Endometrium (tissue), 2 donors: ENCODE measurements around the gene VGLL2.
"Not testable (repeated sequence)": the region's sequence is repeated elsewhere in the genome, so short reads cannot be mapped to it uniquely, and the experiment has no call there.

Experiments used
- FAIRE-seq: peaks from 2 replicates; lab custom pipeline; 2012; peaks lifted over from hg19 to GRCh38; lab: Jason Lieb, UNC
- donor health status: control.
- donor health status: control.

VGLL2 gene

DNA sequence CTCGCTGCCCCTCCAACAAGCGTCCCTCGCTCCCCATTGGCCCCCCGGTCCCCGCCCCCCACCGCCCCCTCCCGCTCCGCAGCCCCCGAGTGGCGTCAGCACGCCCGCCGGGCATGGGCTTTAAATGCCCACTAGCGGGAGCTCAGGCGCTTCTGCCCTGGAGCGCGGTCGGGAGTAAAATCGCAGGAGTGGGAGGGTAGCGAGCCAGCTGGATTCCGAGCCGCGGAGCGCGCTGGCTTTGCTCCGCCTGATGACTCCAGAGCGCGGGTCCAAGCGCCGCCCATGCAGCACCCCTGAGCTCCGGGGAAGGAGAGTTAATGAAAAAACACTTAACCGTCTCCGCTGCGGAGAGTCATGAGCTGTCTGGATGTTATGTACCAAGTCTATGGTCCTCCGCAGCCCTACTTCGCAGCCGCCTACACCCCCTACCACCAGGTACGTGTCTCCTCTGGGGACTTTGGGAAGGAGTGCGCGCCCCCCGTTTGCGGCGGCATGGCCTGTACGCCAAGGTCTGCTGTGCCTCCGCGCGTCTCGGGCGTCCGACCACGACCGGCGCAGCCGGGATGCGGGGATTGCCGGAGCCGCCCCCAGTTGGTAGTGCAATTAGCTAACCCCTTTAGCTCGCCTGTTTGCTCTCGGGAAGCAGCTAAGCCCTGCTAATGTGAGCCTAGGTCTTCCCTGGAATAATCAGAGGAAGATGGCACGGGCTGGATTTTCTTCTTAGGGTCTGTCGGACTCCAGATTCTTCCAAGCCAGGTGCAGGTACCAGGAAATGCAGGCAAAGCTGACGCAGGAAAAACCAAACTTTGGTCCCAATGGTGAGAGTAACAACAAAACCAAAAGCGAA is at the start of gene VGLL2:
TSS of gene VGLL2 (plus strand) at position 149 of the 847 bp plus-strand sequence. CDS start at position 355, 206 bp downstream.
- FAIRE-seq = no peak

DNA sequence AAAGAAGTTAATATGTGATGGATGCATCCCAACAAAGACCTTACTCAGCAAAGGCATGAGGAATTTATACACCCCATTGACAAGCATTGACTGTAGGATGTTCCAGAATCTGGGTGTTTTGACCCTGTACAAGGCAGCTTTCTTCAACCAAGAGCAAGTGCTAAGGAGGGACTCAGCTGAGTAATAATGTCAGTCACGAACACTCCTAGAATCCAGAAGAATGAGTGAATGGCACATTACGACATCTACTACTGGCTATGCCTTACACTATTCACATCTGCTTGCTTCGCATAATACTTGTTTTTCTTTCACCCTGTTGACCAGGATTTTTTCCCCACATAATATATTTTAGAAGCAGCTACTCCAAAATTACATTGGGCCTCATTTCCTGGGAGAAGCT is 42.5 kb upstream of the VGLL2 start:
- no peak for FAIRE-seq

- FAIRE-seq = no peak
Observed at GRCh38 chr6:117226778-117227177, 38.6 kb upstream of the VGLL2 start.

GRCh38 chr6:117227245-117227962 is 38.0 kb upstream of the VGLL2 start:
- FAIRE-seq = no peak

- no peak for FAIRE-seq
Observed at GRCh38 chr6:117228202-117228601, 37.2 kb upstream of the VGLL2 start.

GRCh38 chr6:117229870-117230269 is 35.5 kb upstream of the VGLL2 start:
- FAIRE-seq = no peak

DNA sequence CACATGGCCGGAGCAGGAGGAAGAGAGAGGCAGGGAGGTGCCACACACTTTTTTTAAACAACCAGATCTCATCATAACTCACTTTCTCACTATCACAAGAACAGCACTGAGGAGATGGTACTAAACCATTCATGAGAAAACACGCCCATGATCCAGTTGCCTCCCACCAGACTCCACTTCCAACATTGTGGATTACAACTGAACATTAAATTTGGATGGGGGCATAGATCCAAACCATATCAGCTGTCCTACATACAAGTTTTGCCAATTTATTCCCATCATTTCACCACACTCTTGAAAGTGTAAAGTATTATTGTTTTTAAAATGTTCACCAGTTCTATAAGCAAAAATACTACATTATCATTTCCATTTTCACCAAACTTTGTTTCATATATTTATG is 33.9 kb upstream of the VGLL2 start:
- no peak for FAIRE-seq

DNA sequence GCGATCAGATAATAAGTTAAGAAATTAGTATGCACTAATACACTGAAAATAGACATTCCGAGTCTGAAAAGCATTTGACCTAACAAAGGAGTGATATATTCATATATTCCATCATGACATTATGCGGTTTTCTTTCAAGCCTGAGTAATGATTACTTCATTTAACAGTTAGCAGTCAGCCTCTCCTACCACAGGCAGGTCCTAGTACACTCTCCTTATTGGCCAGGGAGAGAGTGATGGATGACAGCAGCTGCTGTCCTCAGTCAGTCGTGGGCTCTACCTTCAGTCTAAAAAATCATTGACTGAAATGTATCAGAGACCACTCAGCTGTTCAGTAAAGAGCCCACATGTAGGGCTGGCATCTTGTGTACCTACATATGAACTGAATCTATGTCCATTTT is 33.2 kb upstream of the VGLL2 start:
- FAIRE-seq = no peak

DNA sequence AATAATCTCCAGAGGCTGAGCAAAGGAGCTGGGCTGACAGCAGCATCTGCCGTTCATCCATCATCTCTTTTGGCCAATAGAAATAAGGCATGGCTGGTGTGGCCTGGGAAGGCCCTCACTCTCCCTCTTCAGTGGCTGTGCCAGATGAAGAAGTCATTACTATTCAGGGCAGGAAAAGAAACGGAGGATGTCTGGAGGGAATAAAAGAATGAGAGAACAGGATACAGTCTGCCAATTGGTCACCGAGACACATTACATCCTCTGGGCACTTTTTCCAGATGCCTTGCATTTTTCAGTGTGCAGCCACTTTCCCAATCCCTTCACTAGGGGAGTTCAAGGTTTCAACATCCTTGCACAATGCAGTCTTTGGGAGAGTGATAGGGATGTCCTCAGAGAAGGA is 32.2 kb upstream of the VGLL2 start:
- FAIRE-seq = no peak

- no peak for FAIRE-seq
Observed at GRCh38 chr6:117237561-117237960, 27.8 kb upstream of the VGLL2 start.

DNA sequence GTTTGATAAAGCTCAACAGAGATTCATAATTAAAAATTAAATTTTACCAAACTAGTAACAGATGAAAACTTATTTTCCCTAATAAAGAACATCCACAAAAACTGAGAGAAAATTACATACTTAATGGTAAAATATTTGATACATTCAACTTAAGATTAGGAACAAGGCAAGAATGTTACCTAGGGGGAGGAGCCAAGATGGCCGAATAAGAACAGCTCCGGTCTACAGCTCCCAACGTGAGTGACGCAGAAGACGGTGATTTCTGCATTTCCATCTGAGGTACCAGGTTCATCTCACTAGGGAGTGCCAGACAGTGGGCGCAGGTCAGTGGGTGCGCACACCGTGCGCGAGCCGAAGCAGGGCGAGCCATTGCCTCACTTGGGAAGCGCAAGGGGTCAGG is 20.8 kb upstream of the VGLL2 start:
- FAIRE-seq = not testable (repeated sequence)

DNA sequence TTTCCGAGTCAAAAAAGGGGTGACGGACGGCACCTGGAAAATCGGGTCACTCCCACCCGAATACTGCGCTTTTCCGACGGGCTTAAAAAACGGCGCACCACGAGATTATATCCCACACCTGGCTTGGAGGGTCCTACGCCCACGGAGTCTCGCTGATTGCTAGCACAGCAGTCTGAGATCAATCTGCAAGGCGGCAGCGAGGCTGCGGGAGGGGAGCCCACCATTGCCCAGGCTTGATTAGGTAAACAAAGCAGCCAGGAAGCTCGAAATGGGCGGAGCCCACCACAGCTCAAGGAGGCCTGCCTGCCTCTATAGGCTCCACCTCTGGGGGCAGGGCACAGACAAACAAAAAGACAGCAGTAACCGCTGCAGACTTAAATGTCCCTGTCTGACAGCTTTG is 20.4 kb upstream of the VGLL2 start:
- FAIRE-seq = not testable (repeated sequence)

- FAIRE-seq = no peak
Observed at GRCh38 chr6:117253785-117254184, 11.6 kb upstream of the VGLL2 start.

DNA sequence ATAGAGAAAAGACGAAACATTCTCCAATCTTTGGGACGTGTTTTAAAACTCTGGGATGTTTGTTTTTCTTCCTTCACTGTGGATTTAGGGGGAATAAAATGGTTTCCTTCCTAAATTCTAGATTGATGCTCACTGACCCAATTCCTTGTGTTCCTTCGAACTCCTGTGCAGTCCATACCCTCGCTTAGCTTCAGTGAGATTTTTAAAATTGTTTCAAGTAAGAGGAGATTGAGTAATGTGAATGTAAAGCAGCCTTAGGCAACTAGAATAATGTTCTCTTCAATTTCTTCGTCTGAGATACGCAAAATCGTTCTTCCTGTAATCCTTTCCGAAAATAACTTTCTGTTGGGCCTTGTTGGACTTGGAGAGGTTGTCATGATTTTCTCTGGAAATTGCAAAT is 2.6 kb upstream of the VGLL2 start:
- FAIRE-seq = no peak

DNA sequence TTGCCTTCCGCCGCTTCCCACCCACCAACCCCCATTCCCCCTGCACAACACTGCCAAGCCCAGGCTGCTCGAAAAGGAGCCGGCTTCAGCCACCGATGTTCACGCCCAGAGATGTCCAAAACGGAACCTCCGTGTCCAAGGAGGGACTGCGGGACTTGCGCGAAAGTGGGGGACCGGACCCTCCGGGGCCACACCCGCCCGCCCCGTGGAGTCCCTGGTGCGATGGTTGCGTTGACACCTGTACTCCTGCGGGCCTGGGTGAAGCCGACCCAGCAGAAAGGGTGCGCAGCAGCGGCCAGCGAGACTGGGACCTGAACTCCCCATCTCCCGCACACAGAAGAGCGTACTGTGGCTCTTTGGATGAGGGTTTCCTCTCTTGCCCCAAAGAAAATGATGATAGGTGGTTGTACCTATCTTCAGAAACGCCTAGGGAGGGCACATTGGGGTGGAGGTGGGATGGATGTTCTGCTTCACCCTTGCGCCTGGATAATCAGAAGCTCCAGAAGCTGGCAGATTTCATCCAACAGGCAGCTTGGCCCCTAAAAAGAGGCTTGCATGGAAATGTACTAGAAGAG is 1.9 kb upstream of the VGLL2 start:
- no peak for FAIRE-seq

- no peak for FAIRE-seq
Observed at GRCh38 chr6:117264369-117264691, 1.0 kb upstream of the VGLL2 start.

- no peak for FAIRE-seq
Observed at GRCh38 chr6:117264692-117265409, 507 bp upstream of the VGLL2 start.

- FAIRE-seq = no peak
Observed at GRCh38 chr6:117266257-117267053, 1.1 kb downstream of the VGLL2 start.

GRCh38 chr6:117267054-117267347 is 1.6 kb downstream of the VGLL2 start:
- no peak for FAIRE-seq

GRCh38 chr6:117267766-117268534 is 2.6 kb downstream of the VGLL2 start:
- FAIRE-seq = no peak

DNA sequence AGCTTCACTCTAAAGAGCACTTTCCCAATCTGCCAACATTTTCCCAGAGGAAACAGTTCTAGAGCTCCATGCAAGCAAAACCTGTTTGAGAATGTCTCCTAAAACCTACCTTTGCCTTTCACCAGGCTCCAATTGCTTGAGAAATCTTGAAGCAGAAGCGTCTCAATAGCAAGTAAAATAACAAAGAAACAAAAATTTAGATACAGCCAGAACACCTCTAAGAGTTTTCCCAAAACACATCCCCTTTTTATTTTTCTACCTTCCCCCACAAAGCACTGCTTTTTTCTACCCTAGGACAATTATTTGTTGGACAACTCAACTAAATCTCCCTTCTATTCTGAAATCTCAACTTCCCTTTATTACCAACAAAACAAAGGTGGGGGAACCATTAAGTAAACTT is 3.6 kb downstream of the VGLL2 start:
- FAIRE-seq = no peak
